GM12873 (cell line): ENCODE measurements around the gene ITIH1.

ENCODE experiments used
- TF ChIP-seq, protein P1 (sequence below): IDR thresholded peaks from 2 replicates; pipeline ENCODE4 v1.5.1; 2012; ENCODE audit warnings: low read depth, mild to moderate bottlenecking, moderate library complexity, low read length, control low read depth; ENCODE audit not compliant: insufficient read depth; ENCODE audit errors: missing control alignments

ITIH1 gene

DNA sequence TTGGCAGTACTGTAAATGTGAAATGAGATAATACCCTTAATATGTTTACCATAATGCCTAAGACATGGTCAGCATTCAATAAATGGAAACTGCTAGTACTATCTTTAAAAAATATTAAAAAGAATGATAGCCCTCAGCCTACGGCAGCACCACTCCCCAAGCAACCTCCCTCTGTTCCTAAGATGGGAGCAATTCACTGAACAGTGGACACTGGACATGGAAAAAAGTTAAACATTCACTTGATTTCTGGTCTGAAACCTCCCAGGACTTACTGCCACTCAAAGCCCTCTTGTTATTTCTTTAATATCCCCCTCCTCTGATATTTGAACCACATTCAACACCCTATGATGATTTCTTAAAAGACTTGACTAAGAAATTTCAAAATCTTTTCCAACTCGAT, 33.7 kb upstream of the ITIH1 start:
- TF ChIP-seq, protein P1, sequence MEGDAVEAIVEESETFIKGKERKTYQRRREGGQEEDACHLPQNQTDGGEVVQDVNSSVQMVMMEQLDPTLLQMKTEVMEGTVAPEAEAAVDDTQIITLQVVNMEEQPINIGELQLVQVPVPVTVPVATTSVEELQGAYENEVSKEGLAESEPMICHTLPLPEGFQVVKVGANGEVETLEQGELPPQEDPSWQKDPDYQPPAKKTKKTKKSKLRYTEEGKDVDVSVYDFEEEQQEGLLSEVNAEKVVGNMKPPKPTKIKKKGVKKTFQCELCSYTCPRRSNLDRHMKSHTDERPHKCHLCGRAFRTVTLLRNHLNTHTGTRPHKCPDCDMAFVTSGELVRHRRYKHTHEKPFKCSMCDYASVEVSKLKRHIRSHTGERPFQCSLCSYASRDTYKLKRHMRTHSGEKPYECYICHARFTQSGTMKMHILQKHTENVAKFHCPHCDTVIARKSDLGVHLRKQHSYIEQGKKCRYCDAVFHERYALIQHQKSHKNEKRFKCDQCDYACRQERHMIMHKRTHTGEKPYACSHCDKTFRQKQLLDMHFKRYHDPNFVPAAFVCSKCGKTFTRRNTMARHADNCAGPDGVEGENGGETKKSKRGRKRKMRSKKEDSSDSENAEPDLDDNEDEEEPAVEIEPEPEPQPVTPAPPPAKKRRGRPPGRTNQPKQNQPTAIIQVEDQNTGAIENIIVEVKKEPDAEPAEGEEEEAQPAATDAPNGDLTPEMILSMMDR: no peak

DNA sequence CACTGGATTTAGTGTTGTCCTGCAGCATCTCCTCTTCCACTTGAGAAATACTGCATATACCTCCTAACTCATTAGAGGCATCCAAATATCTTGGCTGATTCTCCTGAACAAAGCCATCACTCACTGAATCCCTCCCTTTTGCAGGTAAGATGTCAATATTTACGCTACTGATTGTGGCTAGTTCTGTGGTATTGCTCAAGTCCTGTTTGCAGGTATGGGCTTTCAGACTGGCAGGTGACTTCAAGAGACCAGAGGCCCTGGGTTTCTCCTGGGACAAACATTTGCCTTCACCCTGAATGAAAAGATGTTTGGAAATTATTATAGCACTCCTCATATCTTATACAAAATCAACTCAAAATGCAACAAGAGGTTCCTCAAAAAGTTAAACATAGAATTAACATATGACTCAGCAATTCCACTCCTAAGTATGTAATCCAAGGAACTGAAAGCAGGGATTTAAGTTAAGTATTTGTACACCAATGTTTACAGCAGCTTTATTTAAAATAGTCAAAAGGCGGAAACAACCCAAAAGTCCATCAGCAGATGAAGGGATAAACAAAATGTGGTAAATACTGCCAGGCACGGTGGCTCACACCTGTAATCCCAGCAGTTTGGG, 25.2 kb upstream of the ITIH1 start:
- TF ChIP-seq, protein P1: no peak

DNA sequence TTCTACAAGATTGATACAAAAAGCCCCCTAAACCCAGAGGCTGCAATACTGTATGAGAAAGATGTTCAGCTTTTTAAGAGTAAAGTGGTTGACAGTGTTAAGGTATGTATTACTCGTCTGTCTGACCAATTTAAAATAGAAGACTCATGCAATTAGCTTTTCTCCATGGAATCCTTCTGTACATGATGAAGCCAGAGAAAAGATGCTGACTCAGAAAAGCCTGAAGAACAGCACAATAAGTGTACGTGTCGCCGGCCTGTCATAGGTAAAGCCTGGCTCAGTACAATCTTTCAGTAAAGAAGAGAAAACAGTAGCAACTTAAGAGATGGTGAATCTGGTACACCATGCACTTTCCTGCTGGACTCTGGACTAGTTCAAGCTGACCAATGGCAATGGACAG, 23.0 kb upstream of the ITIH1 start:
- TF ChIP-seq, protein P1: no peak

DNA sequence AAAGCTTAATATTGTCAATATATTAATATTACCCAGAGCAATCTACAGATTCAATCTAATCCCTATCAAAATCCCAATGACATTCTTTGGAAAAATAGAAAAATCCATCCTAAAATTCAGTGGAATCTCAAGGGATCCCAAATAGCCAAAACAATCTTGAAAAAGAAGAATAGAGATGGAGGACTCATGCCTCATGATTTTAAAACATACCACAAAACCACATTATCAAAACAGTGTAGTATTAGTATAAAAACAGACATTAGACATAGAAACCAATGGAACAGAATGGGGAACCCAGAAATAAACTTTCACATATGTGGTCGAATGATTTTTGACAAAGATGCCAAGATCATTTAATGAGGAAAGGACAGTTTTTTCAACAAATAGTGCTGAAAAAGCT, 21.3 kb upstream of the ITIH1 start:
- TF ChIP-seq, protein P1: no peak

DNA sequence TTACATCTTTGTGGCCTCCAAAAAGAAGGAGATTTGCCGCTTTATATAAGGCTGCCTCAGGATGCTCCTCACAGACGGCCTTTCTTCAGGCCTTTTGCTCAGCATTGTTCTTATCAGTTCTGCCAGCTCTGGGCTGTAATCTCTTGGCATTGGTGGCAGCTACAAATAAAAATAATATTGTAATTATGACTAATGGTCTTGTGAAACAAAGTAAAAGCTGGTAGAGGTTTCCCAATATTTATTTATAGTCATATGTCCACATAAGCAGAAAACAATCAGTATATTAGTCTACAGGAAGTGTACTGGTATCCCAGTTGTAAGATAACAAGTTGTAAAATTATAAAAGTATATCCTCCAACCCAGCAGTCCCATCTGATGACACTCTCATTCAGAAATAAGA, 13.9 kb upstream of the ITIH1 start:
- TF ChIP-seq, protein P1: no peak

DNA sequence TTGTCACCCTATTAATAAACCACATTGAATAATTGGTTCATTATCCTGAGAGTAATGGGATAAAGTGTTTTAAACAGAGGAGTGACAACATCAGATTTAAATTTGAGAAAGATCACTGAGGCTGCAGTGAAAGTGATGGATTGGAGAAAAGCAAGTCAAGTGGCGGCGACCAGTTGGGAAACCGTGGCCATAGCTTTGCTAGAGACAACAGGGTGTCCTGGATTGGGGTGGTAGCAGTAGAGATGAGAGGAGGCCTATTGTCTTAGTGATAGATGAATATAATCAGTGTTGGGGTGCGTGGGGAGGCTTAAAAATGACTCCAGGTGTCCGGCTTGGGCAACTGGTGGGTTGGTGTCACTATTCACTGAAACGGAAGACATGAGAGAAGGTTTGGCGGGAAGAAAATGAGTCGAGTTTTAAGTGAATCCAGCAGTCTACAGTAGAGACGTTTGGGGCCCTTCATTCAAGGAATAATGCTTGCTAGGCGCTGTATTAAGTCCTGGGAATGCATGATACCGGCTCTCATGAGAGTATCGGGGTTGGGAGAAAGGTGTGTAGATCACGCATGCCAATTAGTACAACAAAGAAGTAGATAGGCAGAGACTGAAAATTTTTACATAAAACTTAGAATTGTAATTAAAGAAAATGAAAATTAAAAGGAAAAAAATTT, 7.5 kb upstream of the ITIH1 start:
- TF ChIP-seq, protein P1: no peak

DNA sequence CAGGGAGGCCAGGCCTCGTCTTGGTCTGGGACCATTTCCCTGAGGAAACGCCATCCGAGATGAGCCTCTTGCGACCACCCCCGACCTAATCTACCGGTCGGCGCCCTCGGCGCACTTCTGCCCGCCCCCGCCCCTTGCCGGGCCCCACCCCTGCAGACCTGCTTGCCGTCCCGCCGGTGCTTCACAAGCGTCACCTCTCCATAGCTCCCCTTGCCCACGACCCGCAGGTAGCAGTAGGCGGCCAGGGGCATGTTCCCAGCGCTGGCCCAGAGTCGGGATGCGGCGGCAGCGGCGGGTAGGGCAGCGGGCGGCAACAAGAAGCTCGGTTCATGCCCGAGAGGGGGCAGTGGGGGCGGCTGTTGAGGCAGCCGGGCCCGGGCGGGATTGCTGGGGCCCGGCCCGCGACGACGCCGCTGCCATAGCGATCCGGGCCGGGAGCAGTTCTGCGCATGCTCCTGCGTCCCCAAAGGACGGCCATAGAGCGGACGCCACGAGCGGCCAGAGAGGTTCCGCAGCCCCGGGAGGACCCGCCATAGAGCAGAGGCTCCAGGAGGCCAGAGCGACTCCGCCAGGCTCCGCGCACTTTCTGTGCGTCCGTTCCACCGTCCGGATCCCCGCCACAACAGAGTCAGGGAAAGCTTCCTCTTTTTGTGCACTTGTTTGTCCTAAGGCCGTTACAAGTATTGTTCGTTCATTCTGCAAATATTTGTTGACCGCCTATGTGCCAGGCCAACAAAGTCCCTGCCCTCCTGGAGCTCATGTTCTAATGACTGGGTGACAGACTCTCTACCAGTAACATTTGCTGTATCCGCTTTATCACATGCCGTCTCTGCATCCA, 6.7 kb upstream of the ITIH1 start, which contains the start of gene NEK4:
NEK4 (minus strand) TSS at position 445 of the 838 bp plus-strand sequence; CDS start at position 251, 194 bp downstream.
- TF ChIP-seq, protein P1: no peak
